Upper lobe of left lung (tissue), 6 donors: Measurements from ENCODE around the gene ANKRD40. TPM values are rescaled to one million over a fixed set of nuclear protein-coding genes. Genes with fewer than 3 reads are reported as not detected.
"Not testable (repeated sequence)": the region's sequence is repeated elsewhere in the genome, so short reads cannot be mapped to it uniquely, and the experiment has no call there.

Experiments used
- ATAC-seq, 2 donors: fragments of 200-7000 bp; cut with Tn5 transposase; one replicate each; pipeline ENCODE4 v1.9.1; 2022; ENCODE audit warnings: mild to moderate bottlenecking in 2 of 2, moderate library complexity in 2 of 2; ENCODE audit not compliant: low FRiP score in 2 of 2
- DNase-seq, 2 donors: peaks; one replicate each; pipeline ENCODE4 v3.0.0-alpha.2; 2019 to 2020
- H3K27ac ChIP-seq, 4 donors: fragments of 200-600 bp; sonication (generic); one replicate each; pipeline ENCODE4 v1.5.1; 2016 to 2019
- H3K27me3 ChIP-seq, 4 donors: fragments of 200-600 bp; sonication (generic); one replicate each; pipeline ENCODE4 v1.5.1; 2017 to 2019
- H3K36me3 ChIP-seq, 4 donors: fragments of 200-600 bp; sonication (generic); one replicate each; pipeline ENCODE4 v1.5.1; 2016 to 2019
- H3K4me1 ChIP-seq, 4 donors: fragments of 200-600 bp; sonication (generic); one replicate each; pipeline ENCODE4 v1.5.1; 2018 to 2019
- H3K4me3 ChIP-seq, 4 donors: fragments of 200-600 bp; sonication (generic); one replicate each; pipeline ENCODE4 v1.5.1; 2017 to 2019; ENCODE audit warnings: mild to moderate bottlenecking in 2 of 4, moderate library complexity in 1 of 4
- H3K9me3 ChIP-seq, 4 donors: fragments of 200-600 bp; sonication (generic); one replicate each; pipeline ENCODE4 v1.5.1; 2018 to 2019
- CTCF ChIP-seq, 6 experiments: fragments of 450-650 bp in 4 of 6; fragments of 200-600 bp in 2 of 6; sonication (generic) in 2 of 6; IDR thresholded peaks; one replicate each; pipeline ENCODE4 v1.5.1; 2016 to 2019; ENCODE audit warnings: antibody characterized with exemption in 6 of 6
- EP300 ChIP-seq, 4 donors: sonication (generic); formaldehyde crosslinking; IDR thresholded peaks; one replicate each; pipeline ENCODE4 v1.5.1; 2017; ENCODE audit warnings: antibody characterized with exemption in 4 of 4, control low read depth in 2 of 4
- POLR2A ChIP-seq, 4 donors: fragments of 450-650 bp; IDR thresholded peaks; one replicate each; pipeline ENCODE4 v1.5.1; 2016 to 2017; ENCODE audit warnings: antibody characterized with exemption in 4 of 4, mild to moderate bottlenecking in 2 of 4
- POLR2AphosphoS5 ChIP-seq, 2 donors: sonication (generic); formaldehyde crosslinking; IDR thresholded peaks; one replicate each; pipeline ENCODE4 v1.5.1; 2017; ENCODE audit warnings: antibody characterized with exemption in 2 of 2
- whole genome bisulfite sequencing, 2 donors: methylation state at CpG; one replicate each; pipeline ENCODE4 v1.1.5; 2017 to 2018; 5-methylcytosine and 5-hydroxymethylcytosine counted together
- total RNA-seq, 6 donors: library from RNA; depleted of rRNA in 4 of 6; stranded (reverse); fragments of >200 nt in 4 of 6; gene quantifications; one replicate each; pipeline versions ENCODE4 v1.1.0 to v1.2.1, GENCODE V29; 2016 to 2021
- donor health status: DM: no; HTN: no; CAD: no; lungs with moderate emphysema.
- donor health status: DM: no; HTN: yes; CAD: no; lungs with severe emphysema.

The ANKRD40 gene
- total RNA-seq, 6 donors from 2014 or later, result 27.9 to 52.9 (median 43.7) TPM

- H3K27me3 ChIP-seq, result no peaks in the 10 kb centered on the region
- no peak overlapping the region for H3K27ac ChIP-seq
- no peaks in the 10 kb centered on the region for H3K9me3 ChIP-seq
- no peaks in the 10 kb centered on the region for H3K36me3 ChIP-seq
- H3K4me3 ChIP-seq, result no peak overlapping the region
- DNase-seq, result no peak
- H3K4me1 ChIP-seq, result peaks cover 46 to 81% (median 67%) of the 10 kb centered on the region in 4 donors
- no peak for ATAC-seq
- no peak for TF ChIP-seq EP300 (IDR thresholded peaks at IDR 0.05)
- TF ChIP-seq CTCF (IDR thresholded peaks at IDR 0.05), result no peak
- no peak for TF ChIP-seq POLR2AphosphoS5 (IDR thresholded peaks at IDR 0.05)
- no peak for TF ChIP-seq POLR2A (IDR thresholded peaks at IDR 0.05)
- 82 to 89% methylated on average over 2 of the region's 2 CpGs for WGBS, 2 donors
These were observed 20.4 kb upstream of the ANKRD40 start for GRCh38 chr17:50728112-50728429.

- Histone ChIP-seq H3K4me1 (peaks cover 57 to 85% (median 76%) of the 10 kb centered on the region in 4 donors), H3K36me3 (peaks cover 0 to 4% (median 0%) of the 10 kb centered on the region in 4 donors), H3K27me3 (no peaks in the 10 kb centered on the region), H3K4me3 (no peak overlapping the region), H3K27ac (no peak overlapping the region), H3K9me3 (no peaks in the 10 kb centered on the region)
- TF ChIP-seq POLR2A (IDR thresholded peaks at IDR 0.05) (no peak), POLR2AphosphoS5 (IDR thresholded peaks at IDR 0.05) (no peak), CTCF (IDR thresholded peaks at IDR 0.05) (no peak), EP300 (IDR thresholded peaks at IDR 0.05) (no peak)
- ATAC-seq, result no peak
- 78 to 82% methylated on average over 12 of the region's 12 CpGs for WGBS, 2 donors
- no peak for DNase-seq
These were observed 18.3 kb upstream of the ANKRD40 start for GRCh38 chr17:50725769-50726655.

GRCh38 chr17:50724622-50725021 lies 16.9 kb upstream of the ANKRD40 start:
- not testable (repeated sequence) for ATAC-seq, H3K4me3 ChIP-seq, DNase-seq, H3K27me3 ChIP-seq, H3K9me3 ChIP-seq, H3K36me3 ChIP-seq, H3K27ac ChIP-seq
- H3K4me1 ChIP-seq, result peaks cover 47 to 79% (median 70%) of the 10 kb centered on the region in 4 donors
- WGBS, 2 donors, result 90% methylated on average over 6 of the region's 6 CpGs

GRCh38 chr17:50722746-50723145 lies 15.0 kb upstream of the ANKRD40 start:
- H3K9me3 ChIP-seq, result no peaks in the 10 kb centered on the region
- H3K4me1 ChIP-seq, result peaks cover 50 to 67% (median 58%) of the 10 kb centered on the region in 4 donors
- H3K36me3 ChIP-seq, result peaks cover 0 to 4% (median 0%) of the 10 kb centered on the region in 4 donors
- H3K4me3 ChIP-seq, result peak overlapping the region in 1 of 4 donors; percentile 82
- DNase-seq, result no peak
- WGBS, 2 donors, result 33 to 40% methylated on average over 3 of the region's 3 CpGs
- H3K27ac ChIP-seq, result no peak overlapping the region
- no peaks in the 10 kb centered on the region for H3K27me3 ChIP-seq
- TF ChIP-seq POLR2A (IDR thresholded peaks at IDR 0.05), result no peak
- TF ChIP-seq POLR2AphosphoS5 (IDR thresholded peaks at IDR 0.05), result no peak
- TF ChIP-seq EP300 (IDR thresholded peaks at IDR 0.05), result no peak
- no peak for TF ChIP-seq CTCF (IDR thresholded peaks at IDR 0.05)
- ATAC-seq, result no peak

GRCh38 chr17:50721194-50722010 lies 13.7 kb upstream of the ANKRD40 start:
- Histone ChIP-seq H3K4me3 (peak overlapping the region; percentile 19 to 82 (median 76)), H3K4me1 (peaks cover 39 to 54% (median 48%) of the 10 kb centered on the region in 4 donors), H3K27me3 (no peaks in the 10 kb centered on the region), H3K36me3 (peaks cover 0 to 4% (median 0%) of the 10 kb centered on the region in 4 donors), H3K9me3 (no peaks in the 10 kb centered on the region), H3K27ac (peak overlapping the region in 3 of 4 donors; percentile 96 to 99 (median 98))
- no peak for ATAC-seq
- 6% methylated on average over 7 of the region's 7 CpGs for WGBS, 2 donors
- TF ChIP-seq CTCF (IDR thresholded peaks at IDR 0.05) (no peak), EP300 (IDR thresholded peaks at IDR 0.05) (no peak)
- no peak for DNase-seq
